Gastroesophageal sphincter (tissue), 4 donors: ENCODE data around the gene TMEM266. TPM values are rescaled to one million over a fixed set of nuclear protein-coding genes. Genes with fewer than 3 reads are reported as not detected.
"Not testable (repeated sequence)": the region's sequence is repeated elsewhere in the genome, so short reads cannot be mapped to it uniquely, and the experiment has no call there.

Experiments
- ATAC-seq: fragments of 150-250 bp; one replicate; pipeline ENCODE4 v1.9.1; 2016; ENCODE audit warnings: mild to moderate bottlenecking, moderate library complexity
- H3K27ac ChIP-seq, 4 donors: fragments of 200-600 bp; sonication (generic) in 3 of 4; 1 replicate in 3 of 4; 2 replicates in 1 of 4; pipeline ENCODE4 v1.5.1; 2016 to 2019
- H3K27me3 ChIP-seq: fragments of 200-600 bp; sonication (generic); one replicate; pipeline ENCODE4 v1.5.1; 2019
- H3K36me3 ChIP-seq, 2 donors: fragments of 200-600 bp; sonication (generic); one replicate each; pipeline ENCODE4 v1.5.1; 2019; ENCODE audit warnings: control low read depth in 1 of 2
- H3K4me1 ChIP-seq, 3 donors: fragments of 200-600 bp; sonication (generic); 1 replicate in 2 of 3; 2 replicates in 1 of 3; pipeline ENCODE4 v1.5.1; 2016 to 2019; ENCODE audit warnings: control low read depth in 2 of 3
- H3K4me3 ChIP-seq, 2 donors: fragments of 200-600 bp; sonication (generic); one replicate each; pipeline ENCODE4 v1.5.1; 2019; ENCODE audit warnings: mild to moderate bottlenecking in 1 of 2, moderate library complexity in 1 of 2
- H3K9me3 ChIP-seq, 3 donors: fragments of 200-600 bp; sonication (generic); one replicate each; pipeline ENCODE4 v1.5.1; 2017 to 2019; ENCODE audit warnings: control low read depth in 2 of 3
- EP300 ChIP-seq: sonication (generic); formaldehyde crosslinking; IDR thresholded peaks from one replicate; pipeline ENCODE4 v1.6.1; 2017; ENCODE audit warnings: antibody characterized with exemption, mild to moderate bottlenecking
- POLR2A ChIP-seq, 2 donors: fragments of 450-650 bp; IDR thresholded peaks; one replicate each; pipeline ENCODE4 v1.6.1; 2017; ENCODE audit warnings: antibody characterized with exemption in 2 of 2, mild to moderate bottlenecking in 2 of 2, moderate library complexity in 1 of 2
- POLR2AphosphoS5 ChIP-seq: sonication (generic); formaldehyde crosslinking; IDR thresholded peaks from one replicate; pipeline ENCODE4 v1.6.1; 2017; ENCODE audit warnings: antibody characterized with exemption
- WGBS, 2 donors: methylation state at CpG; one replicate each; pipeline ENCODE4 v1.1.5; 2018; ENCODE audit warnings: low coverage in 1 of 2; 5-methylcytosine and 5-hydroxymethylcytosine counted together
- total RNA-seq, 4 donors: library from RNA; depleted of rRNA; stranded (reverse); fragments of >200 nt; gene quantifications; one replicate each; pipeline ENCODE4 v1.1.0, GENCODE V29; 2016
- TF ChIP-seq, protein P1 (sequence below), 4 experiments: fragments of 200-600 bp in 2 of 4; fragments of 450-650 bp in 2 of 4; sonication (generic) in 1 of 4; IDR thresholded peaks; one replicate each; pipeline ENCODE4 v1.5.1; 2017 to 2019; ENCODE audit warnings: antibody characterized with exemption in 4 of 4, mild to moderate bottlenecking in 2 of 4, moderate library complexity in 2 of 4

TMEM266 gene, protein sequence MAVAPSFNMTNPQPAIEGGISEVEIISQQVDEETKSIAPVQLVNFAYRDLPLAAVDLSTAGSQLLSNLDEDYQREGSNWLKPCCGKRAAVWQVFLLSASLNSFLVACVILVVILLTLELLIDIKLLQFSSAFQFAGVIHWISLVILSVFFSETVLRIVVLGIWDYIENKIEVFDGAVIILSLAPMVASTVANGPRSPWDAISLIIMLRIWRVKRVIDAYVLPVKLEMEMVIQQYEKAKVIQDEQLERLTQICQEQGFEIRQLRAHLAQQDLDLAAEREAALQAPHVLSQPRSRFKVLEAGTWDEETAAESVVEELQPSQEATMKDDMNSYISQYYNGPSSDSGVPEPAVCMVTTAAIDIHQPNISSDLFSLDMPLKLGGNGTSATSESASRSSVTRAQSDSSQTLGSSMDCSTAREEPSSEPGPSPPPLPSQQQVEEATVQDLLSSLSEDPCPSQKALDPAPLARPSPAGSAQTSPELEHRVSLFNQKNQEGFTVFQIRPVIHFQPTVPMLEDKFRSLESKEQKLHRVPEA
- under 1 TPM in 1 of 4 donors, not detected in 3; 0.77 TPM for total RNA-seq

DNA sequence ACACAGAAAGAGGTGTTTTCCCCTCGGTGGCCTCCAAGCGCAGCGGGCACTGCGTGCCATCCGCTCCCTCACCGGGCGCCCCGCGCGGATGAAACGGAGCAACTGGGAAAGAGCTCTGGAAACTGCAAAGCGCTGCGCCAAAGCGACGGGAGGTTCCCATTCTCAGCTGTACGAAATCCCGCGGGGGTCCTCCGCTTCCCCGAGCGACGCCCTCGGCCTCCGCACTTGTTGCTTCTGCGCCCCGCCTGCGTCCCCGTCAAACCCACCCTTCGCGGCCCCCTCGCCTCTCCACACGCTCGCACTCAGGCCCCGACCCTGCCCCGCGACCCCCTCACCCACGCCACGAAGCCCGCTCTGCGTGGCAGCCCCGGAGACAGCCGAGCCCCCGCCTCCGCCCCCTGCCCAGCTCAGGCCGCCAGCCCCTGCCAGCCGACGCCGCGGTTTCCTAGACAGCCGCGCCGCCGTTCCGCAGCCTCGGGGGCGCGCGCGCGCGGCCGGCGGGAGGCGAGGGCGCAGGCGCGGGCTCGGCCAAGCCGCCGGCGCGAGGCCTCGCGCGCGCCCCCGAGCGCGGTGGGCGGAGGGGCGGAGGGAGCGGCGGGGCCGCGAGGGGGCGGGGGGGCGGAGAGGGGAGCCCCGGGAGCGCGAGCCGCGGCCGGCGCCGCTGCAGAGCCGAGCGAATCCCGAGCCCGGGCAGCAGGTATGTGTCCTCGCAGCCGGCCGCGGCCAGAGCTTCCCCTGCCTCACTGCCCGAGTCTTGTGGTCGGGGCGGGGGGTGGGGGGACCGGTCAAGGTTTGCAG, at the start of gene TMEM266:
Gene TMEM266, plus strand, starts transcription at position 666 of the 798 bp plus-strand sequence. CDS start 74,279 bp downstream, outside the sequence.
- Histone ChIP-seq H3K4me3 (peak within 1 kb of the TSS; percentile 42 to 63), H3K27me3 (peaks cover 77% of the 10 kb centered on the region), H3K4me1 (peaks cover 0 to 25% (median 10%) of the 10 kb centered on the region in 3 donors), H3K36me3 (no peaks in the 10 kb centered on the region), H3K27ac (no peak within 1 kb of the TSS), H3K9me3 (no peaks in the 10 kb centered on the region)
- 0% methylated on average over 2 of the region's 107 CpGs; no CpG with 5 or more reads in 1 of the 2 donors for WGBS, 2 donors
- peak; percentile 74 for ATAC-seq
- no peak for TF ChIP-seq EP300
- TF ChIP-seq POLR2AphosphoS5: no peak
- TF ChIP-seq POLR2A (IDR thresholded peaks at IDR 0.05): no peak
- TF ChIP-seq, protein P1, sequence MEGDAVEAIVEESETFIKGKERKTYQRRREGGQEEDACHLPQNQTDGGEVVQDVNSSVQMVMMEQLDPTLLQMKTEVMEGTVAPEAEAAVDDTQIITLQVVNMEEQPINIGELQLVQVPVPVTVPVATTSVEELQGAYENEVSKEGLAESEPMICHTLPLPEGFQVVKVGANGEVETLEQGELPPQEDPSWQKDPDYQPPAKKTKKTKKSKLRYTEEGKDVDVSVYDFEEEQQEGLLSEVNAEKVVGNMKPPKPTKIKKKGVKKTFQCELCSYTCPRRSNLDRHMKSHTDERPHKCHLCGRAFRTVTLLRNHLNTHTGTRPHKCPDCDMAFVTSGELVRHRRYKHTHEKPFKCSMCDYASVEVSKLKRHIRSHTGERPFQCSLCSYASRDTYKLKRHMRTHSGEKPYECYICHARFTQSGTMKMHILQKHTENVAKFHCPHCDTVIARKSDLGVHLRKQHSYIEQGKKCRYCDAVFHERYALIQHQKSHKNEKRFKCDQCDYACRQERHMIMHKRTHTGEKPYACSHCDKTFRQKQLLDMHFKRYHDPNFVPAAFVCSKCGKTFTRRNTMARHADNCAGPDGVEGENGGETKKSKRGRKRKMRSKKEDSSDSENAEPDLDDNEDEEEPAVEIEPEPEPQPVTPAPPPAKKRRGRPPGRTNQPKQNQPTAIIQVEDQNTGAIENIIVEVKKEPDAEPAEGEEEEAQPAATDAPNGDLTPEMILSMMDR (IDR thresholded peaks at IDR 0.05): no peak

GRCh38 chr15:76010613-76011012, 49.2 kb upstream of the TMEM266 start:
- Histone ChIP-seq H3K4me1 (peaks cover 0 to 12% (median 0%) of the 10 kb centered on the region in 3 donors), H3K4me3 (no peak overlapping the region), H3K27me3 (no peaks in the 10 kb centered on the region), H3K9me3 (peaks cover 0 to 9% (median 0%) of the 10 kb centered on the region in 3 donors), H3K36me3 (no peaks in the 10 kb centered on the region), H3K27ac (no peak overlapping the region)
- TF ChIP-seq POLR2A (IDR thresholded peaks at IDR 0.05): no peak
- no peak for TF ChIP-seq POLR2AphosphoS5
- TF ChIP-seq, protein P1 (IDR thresholded peaks at IDR 0.05): no peak
- no peak for TF ChIP-seq EP300
- no peak for ATAC-seq
- WGBS, 2 donors: 68 to 100% methylated on average over 2 of the region's 2 CpGs

DNA sequence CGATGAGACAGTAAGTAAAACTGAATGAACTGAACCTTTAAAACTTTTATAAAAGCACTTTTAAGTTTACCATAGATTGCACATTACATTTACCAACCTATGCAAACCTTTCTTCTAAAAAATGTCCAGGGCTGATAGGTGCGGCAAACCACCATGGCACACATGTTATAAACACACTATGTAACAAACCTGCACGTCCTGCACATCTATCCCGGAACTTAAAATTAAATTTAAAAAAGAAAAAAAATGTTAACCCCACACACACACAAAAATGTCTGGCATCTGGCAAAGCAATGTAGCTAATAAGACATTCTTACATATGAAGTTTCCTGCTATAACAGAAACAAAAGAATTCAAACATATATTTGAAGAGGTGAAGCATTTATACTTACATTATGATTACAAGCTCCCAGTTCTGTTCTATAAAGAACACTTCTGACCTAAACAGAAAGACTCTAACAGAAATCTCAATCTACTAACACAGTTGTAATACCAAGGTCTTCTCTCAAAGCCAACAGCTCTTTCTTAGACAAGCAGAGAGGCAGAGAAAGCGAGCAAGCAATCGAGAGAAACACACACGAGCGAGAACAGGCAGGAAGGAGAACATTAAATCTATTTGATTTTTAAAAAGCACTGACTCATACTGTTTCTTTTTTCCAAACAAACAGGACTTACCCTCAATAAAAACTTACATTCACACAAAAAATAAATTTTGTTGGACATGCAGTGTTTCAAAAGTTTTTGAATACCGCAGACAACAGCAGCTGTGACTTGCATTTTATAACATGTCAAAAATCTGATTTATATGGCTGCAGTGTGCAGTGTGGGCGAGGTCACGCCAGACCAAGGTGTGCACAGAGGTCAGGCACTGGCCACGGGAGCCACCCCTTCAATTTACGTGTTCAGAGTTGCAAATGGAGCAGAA, 47.9 kb upstream of the TMEM266 start, which contains the start of gene NRG4:
Gene NRG4, minus strand, starts transcription at position 798 of the 925 bp plus-strand sequence. CDS start 1,194 bp downstream, outside the sequence.
- H3K4me3 ChIP-seq: no peak within 1 kb of the TSS
- no peaks in the 10 kb centered on the region for H3K36me3 ChIP-seq
- no peak within 1 kb of the TSS for H3K27ac ChIP-seq
- ATAC-seq: no peak
- peaks cover 0 to 17% (median 0%) of the 10 kb centered on the region in 3 donors for H3K9me3 ChIP-seq
- H3K27me3 ChIP-seq: no peaks in the 10 kb centered on the region
- H3K4me1 ChIP-seq: peaks cover 0 to 12% (median 0%) of the 10 kb centered on the region in 3 donors
- 15 to 19% methylated on average over 12 to 13 of the region's 13 CpGs for WGBS, 2 donors
- no peak for TF ChIP-seq POLR2A (IDR thresholded peaks at IDR 0.05)
- TF ChIP-seq POLR2AphosphoS5: no peak
- TF ChIP-seq EP300: no peak
- TF ChIP-seq, protein P1 (IDR thresholded peaks at IDR 0.05): no peak

GRCh38 chr15:76013470-76013869, 46.3 kb upstream of the TMEM266 start:
- ATAC-seq, H3K27ac ChIP-seq, H3K36me3 ChIP-seq, H3K27me3 ChIP-seq, H3K4me3 ChIP-seq: not testable (repeated sequence)
- peaks cover 0 to 12% (median 0%) of the 10 kb centered on the region in 3 donors for H3K4me1 ChIP-seq
- WGBS, 2 donors: 89 to 93% methylated on average over 3 to 4 of the region's 4 CpGs
- H3K9me3 ChIP-seq: peaks cover 0 to 23% (median 0%) of the 10 kb centered on the region in 3 donors
